Activated CD4-positive, CD25-positive, alpha-beta regulatory T cell treated with anti-CD3 and anti-CD28 coated beads, Interleukin-2, amount 50 U/mL, for 16 hours (primary cell): ENCODE data around the gene HIVEP1.

Experiments
- DNase-seq: peaks from one replicate; pipeline ENCODE4 v3.0.0-alpha.2; 2020; ENCODE audit warnings: low read depth, low spot score

Gene HIVEP1

GRCh38 chr6:12017263-12017662 lies 5.2 kb downstream of the HIVEP1 start:
- no peak for DNase-seq

DNA sequence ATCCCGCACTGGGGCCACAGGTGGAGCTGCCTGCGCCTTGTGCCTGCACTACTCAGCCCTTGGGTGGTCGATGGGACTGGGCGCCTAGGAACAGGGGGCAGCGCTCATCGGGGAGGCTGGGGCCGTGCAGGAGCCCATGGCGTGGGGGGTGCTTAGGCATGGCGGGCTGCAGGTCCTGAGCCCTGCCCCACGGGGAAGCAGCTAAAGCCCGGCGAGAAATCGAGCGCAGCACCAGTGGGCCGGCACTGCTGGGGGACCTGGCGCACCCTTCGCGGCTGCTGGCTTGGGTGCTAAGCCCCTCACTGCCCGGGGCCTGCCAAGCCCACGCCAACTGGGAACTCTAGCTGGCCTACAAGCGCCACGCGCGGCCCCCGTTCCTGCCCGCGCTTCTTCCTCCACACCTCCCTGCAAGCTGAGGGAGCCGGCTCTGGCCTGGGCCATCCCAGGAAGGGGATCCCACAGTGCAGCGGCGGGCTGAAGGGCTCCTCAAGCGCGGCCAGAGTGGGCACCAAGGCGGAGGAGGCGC lies 5.8 kb downstream of the HIVEP1 start:
- DNase-seq = no peak

- DNase-seq = no peak
Observed at GRCh38 chr6:12020187-12020791, 8.2 kb downstream of the HIVEP1 start.

DNA sequence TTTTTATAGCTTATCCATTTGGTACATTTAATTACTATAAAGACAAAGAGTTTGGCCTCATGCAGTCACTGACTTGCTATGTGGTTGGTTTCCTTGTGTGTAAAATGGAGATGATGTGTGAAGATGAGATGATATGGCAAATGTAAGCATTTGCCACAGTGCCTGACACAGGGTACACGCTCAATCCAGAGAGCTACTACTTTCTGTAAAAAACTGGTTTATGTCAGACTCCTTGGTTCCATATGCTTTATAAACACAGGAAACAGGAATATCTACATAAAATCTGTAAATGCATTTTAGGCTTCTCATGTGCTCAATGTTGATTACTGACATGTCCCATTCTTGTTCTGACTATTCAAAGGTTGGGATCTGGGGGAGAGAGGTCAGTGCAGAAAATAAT lies 10.4 kb downstream of the HIVEP1 start:
- no peak for DNase-seq

- no peak for DNase-seq
Observed at GRCh38 chr6:12022953-12023388, 10.9 kb downstream of the HIVEP1 start.

DNA sequence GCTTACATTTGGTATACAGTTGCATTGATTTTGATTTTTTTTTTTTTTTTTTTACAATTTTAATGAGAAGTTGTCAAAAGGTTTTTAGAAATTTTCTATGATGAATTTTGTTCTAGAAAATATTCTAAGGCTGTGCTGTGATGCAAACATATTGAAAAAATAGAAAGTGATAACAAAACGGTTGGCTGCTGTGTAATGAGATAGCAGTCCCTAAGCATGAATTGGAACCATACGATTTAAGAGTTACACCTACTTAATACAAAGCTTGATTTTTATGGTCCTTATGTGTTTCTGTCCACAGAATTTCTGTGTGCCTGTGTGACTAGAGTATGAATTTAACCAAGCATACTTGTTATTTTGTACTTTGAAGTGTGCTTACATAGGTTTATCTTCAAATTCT lies 12.1 kb downstream of the HIVEP1 start:
- no peak for DNase-seq

GRCh38 chr6:12024699-12025434 lies 12.8 kb downstream of the HIVEP1 start:
- DNase-seq = no peak

DNA sequence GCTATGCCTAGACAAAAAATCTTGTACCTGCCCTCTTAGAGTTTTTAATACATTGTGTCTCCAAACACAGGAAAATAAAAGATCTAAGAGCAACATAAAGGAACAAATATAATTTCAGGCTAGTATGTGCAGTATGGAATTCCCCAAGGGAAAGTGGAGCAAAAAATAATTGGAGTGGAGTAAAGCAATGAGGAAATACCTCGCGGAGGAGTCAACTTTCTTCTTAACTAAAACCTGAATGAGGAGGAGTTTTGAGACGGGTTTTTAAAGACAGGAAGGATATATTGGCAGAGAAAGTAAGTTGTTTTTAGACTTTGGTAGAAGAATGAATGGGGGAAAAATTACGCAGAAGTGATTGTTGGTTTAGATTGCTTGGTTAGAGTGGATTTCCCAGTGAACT lies 14.0 kb downstream of the HIVEP1 start:
- no peak for DNase-seq

GRCh38 chr6:12026833-12027232 lies 14.7 kb downstream of the HIVEP1 start:
- no peak for DNase-seq

GRCh38 chr6:12028213-12028612 lies 16.1 kb downstream of the HIVEP1 start:
- no peak for DNase-seq

- no peak for DNase-seq
Observed at GRCh38 chr6:12029979-12030737, 18.0 kb downstream of the HIVEP1 start.

DNA sequence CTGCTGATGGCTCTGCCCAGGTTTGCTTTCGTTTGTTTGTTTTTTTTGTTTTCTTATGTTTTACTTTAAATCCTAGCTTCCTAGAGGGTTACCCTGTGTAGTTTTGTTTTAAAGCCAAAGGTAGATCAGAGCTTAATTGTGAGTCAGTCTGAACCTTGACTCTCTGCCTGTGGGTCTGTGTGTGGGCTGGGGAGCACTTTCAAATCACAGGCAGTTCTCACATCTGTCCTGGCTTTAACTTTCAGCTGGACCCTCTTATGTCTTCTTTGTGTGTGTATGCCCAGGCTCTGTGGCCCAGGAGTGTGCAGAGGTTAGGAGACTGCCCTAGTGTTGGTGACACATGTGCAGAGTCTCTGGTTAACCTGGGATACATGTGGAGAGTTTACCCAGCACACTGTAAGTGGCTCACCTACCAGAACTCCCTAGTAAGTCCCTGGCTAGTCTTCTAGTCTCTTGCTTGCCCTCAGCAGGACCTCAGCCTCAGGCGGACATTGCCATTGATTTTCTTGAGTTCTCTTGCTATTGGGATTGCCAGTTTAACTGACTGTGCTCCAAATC lies 19.0 kb downstream of the HIVEP1 start:
- no peak for DNase-seq

DNA sequence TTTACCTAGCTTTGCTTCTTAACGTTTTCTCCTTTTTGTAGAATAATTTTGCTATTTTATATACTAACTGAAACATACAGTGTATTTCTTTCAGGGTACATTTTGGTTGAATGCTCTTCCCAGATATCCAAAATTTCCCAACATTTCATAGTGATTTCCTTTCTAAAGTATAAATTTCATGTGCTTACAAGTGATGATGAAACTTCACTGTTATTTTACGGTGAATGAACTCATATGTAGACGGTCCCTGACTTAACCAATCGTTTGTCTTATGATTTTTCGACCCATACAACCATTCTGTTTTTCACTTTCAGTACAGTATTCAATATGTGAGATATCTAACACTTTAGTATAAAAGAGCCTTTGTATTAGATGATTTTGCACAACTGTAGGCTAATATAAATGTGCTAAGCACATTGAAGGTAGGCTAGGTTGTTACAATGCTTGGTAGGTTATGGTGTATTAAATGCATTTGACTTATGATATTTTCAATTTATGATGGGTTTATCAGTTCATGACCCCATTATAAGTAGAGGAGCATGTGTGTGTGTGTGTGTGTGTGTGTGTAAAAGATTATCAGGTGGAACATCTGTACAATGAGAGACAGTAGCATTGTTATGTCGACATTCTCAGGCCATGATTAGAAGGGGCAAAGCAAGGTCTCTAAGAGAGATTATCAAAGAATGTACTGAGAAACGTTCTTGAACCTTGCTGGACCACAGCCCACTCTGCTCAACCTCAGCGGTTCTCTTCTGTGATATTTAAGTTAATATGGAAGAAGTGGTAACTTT lies 20.9 kb downstream of the HIVEP1 start:
- no peak for DNase-seq

DNA sequence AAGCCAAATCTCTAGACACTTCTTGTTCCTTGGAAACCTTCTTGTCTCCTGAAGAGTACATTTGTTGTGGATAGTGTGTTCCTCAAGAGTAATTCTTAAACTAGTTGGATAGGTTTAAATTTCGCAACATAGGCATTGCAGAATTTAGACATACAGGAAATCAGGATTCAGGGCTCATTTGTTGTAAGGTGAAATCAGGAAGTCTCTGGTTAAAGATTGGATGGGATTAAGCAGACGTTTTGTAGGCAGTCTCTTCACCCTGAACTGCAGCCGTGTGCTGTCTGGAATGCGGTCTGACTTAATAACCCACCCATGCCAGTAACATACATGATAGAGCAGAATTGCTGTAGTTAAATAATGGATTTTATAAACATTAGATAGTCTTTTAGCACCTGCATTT lies 21.7 kb downstream of the HIVEP1 start:
- DNase-seq = no peak

DNA sequence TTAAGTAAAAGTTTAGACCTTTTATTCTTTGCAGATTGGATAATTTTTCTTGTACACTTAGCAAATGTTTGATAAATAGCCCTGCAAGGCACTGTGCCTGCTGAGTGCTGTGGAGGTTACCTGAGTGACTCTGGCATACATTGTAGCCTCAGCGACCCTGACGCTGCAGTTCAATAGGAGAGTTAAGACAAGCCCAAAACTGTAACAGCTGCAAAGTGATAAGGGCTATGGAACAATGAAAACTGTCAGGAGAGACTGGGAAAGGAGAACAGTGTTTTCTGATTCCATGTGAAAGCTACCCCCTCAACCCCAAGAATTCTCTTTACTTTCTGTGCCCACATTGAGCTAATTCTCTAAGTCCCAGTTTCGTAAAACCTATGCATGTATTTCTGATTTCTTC lies 22.2 kb downstream of the HIVEP1 start:
- no peak for DNase-seq

GRCh38 chr6:12034837-12035236 lies 22.7 kb downstream of the HIVEP1 start:
- DNase-seq = no peak

- no peak for DNase-seq
Observed at GRCh38 chr6:12036766-12037165, 24.7 kb downstream of the HIVEP1 start.

DNA sequence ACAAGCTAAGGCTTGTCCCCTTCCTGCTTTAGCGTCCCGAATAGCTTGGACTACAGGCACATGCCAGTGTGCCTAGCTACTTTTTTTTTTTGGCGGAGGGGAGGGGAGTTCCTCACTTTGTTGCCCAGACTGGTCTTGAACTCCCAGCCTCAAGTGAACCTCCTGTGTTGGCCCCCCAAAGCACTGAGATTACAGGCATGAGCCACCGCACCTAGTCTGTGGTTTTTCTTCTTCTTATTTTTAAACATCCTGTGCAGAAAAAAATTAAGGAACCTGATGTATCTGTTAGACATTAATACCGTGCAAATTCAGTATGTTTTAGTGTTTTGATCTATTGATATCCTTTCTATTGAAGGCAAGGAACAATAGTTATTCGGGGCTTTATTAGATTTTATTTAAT lies 25.7 kb downstream of the HIVEP1 start:
- no peak for DNase-seq

DNA sequence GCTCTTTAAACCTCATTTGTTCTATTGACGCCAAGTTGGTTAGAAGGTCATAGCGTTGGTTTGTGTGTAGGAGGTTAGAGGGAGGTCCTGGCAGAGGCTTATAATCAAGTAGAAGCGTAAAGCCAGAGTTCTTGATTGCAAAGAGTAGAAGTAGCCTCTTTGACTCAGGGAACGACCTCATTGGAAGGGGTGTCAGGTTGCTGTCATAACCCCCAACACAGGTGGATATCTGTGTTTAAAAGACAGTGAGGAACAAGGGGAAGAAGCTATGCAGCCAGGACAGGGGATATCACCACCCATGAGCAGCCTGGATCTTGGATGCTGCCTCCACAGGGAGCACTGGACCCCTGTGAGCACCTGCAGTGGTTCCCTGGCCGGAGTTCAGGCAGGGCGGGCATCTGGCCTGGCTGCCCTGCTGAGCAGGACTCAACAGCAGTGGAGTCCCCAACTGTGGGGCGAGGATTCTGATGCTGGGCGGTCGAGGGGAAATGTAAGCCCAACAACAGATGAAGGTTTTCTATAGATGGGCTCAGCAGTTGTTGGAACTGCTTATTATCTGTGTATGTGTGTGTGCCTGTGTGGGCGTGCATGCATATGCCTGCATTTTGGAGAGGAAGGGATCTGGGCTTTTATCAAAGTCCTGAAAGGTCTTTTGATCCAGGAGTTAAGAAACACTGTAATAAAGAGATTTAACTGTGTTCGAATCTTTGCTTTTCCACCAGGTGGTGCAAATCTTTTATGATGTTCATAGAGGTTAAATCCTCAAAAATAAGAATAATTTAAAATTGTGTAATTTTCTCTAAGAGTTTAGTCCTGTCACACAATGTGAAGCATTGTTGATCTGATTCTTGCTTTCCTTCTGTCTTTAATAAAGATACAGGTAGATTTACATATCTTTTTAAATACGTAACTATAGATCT lies 27.7 kb downstream of the HIVEP1 start:
- DNase-seq = no peak

GRCh38 chr6:12047304-12047703 lies 35.2 kb downstream of the HIVEP1 start:
- no peak for DNase-seq
